Mucosa of descending colon (tissue), 3 donors: ENCODE measurements around the gene CFAP74. TPM values are rescaled to one million over a fixed set of nuclear protein-coding genes. Genes with fewer than 3 reads are reported as not detected.

Source experiments
- ATAC-seq: fragments of 200-7000 bp; cut with Tn5 transposase; one replicate; pipeline ENCODE4 v1.9.1; 2020; ENCODE audit warnings: mild to moderate bottlenecking, moderate library complexity
- DNase-seq, 3 donors: peaks; one replicate each; pipeline ENCODE4 v3.0.0-alpha.2; 2020
- H3K36me3 ChIP-seq: fragments of 200-600 bp; one replicate; pipeline ENCODE4 v1.8.0; 2021; ENCODE audit warnings: low read depth, mild to moderate bottlenecking
- H3K4me1 ChIP-seq: fragments of 200-600 bp; one replicate; pipeline ENCODE4 v1.8.0; 2021; ENCODE audit warnings: low read depth, mild to moderate bottlenecking
- H3K4me3 ChIP-seq: fragments of 200-600 bp; one replicate; pipeline ENCODE4 v1.8.0; 2021; ENCODE audit warnings: mild to moderate bottlenecking
- H3K9me3 ChIP-seq: fragments of 200-600 bp; one replicate; pipeline ENCODE4 v1.8.0; 2021; ENCODE audit warnings: mild to moderate bottlenecking
- intact Hi-C, 2 donors: fragments of 100-400 bp; cut with DNase I in 1 of 2; cut with micrococcal nuclease in 1 of 2; formaldehyde crosslinking; loops; one replicate each; pipeline versions ENCODE4 v1.11.0 to v1.11.1; 2022; cut with DNase I, micrococcal nuclease
- total RNA-seq, 3 donors: library from RNA; stranded (reverse); fragmentation: NEBNext Ultra II Directional in 2 of 3; extraction: Animal tissue kit (Norgen Biotek cat#: 25700) in 2 of 3; gene quantifications; one replicate each; pipeline versions ENCODE4 v1.2.1 to v1.2.4, GENCODE V29; 2021 to 2023
- TF ChIP-seq, protein P1 (sequence below): fragments of 200-600 bp; IDR thresholded peaks from one replicate; pipeline ENCODE4 v1.8.0; 2022; ENCODE audit warnings: antibody characterized with exemption, mild to moderate bottlenecking
- donor health status: DM: no; HTN: no; CAD: no; lungs with moderate emphysema.
- donor health status: DM: no; HTN: no; CAD: no.
- donor health status: DM: no; HTN: yes; CAD: no.

The CFAP74 gene
- total RNA-seq, 3 donors from 2014 or later = 0.06 to 0.13 TPM; not detected in 1

DNA sequence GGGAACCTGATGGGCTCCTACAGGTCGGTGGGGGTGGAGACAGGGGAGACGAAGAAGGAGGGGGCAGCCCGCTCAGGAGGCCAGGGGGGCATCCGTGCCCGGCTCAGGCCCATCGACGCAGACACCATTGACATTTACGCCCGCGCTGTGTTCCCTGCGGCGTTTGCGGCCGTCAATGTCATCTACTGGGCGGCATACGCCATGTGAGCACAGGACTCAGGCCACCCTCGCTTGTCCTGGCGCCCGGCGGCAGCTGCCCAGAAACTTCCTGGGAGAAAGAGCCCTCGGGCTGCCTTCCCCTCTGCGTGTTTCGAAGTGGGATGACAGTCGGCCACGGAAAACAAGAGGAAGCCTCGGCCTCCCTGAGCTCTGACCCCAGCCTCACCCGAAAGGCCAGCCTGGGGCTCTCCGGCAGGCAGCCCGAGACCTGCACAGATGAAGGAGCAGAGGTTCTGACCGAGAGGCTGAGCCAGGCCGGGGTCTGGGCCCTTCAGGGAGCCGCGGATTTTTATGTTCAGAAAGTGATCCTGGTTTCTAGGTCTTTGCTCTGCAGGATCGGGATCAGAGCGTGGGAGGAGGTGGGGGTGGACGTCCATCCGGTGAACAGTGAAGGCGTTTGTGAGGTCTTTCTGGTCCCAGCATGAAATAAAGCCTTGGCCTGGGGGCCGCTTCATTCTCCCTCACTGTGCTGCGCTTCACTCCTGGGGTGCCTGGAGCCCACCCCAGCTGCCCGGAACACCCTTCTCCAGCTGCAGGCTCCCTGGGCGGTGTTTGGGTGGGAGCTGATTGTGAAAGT lies 26.7 kb upstream of the CFAP74 start:
- Histone ChIP-seq H3K9me3 (no peaks in the 10 kb centered on the region), H3K36me3 (no peaks in the 10 kb centered on the region), H3K4me1 (no peaks in the 10 kb centered on the region), H3K4me3 (no peak overlapping the region)
- TF ChIP-seq, protein P1, sequence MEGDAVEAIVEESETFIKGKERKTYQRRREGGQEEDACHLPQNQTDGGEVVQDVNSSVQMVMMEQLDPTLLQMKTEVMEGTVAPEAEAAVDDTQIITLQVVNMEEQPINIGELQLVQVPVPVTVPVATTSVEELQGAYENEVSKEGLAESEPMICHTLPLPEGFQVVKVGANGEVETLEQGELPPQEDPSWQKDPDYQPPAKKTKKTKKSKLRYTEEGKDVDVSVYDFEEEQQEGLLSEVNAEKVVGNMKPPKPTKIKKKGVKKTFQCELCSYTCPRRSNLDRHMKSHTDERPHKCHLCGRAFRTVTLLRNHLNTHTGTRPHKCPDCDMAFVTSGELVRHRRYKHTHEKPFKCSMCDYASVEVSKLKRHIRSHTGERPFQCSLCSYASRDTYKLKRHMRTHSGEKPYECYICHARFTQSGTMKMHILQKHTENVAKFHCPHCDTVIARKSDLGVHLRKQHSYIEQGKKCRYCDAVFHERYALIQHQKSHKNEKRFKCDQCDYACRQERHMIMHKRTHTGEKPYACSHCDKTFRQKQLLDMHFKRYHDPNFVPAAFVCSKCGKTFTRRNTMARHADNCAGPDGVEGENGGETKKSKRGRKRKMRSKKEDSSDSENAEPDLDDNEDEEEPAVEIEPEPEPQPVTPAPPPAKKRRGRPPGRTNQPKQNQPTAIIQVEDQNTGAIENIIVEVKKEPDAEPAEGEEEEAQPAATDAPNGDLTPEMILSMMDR = no peak
- intact Hi-C loops = no loop called here
- ATAC-seq = no peak
- no peak for DNase-seq

- TF ChIP-seq, protein P1 = no peak
- no peaks in the 10 kb centered on the region for H3K4me1 ChIP-seq
- H3K36me3 ChIP-seq = no peaks in the 10 kb centered on the region
- ATAC-seq = no peak
- no peak overlapping the region for H3K4me3 ChIP-seq
- intact Hi-C loops = no loop called here
- H3K9me3 ChIP-seq = no peaks in the 10 kb centered on the region
- DNase-seq = no peak
Observed at GRCh38 chr1:2029561-2029960, 26.0 kb upstream of the CFAP74 start.

- intact Hi-C loops = no loop called here
- TF ChIP-seq, protein P1 = no peak
- no peaks in the 10 kb centered on the region for H3K9me3 ChIP-seq
Observed at GRCh38 chr1:2028870-2029560, 25.4 kb upstream of the CFAP74 start.

GRCh38 chr1:2027961-2028583 lies 24.5 kb upstream of the CFAP74 start:
- ATAC-seq (no peak), DNase-seq (peak in 1 of 3 donors; percentile 45)
- intact Hi-C loops = no loop called here
- TF ChIP-seq, protein P1 = no peak
- Histone ChIP-seq H3K4me1 (no peaks in the 10 kb centered on the region), H3K9me3 (no peaks in the 10 kb centered on the region), H3K4me3 (no peak overlapping the region), H3K36me3 (no peaks in the 10 kb centered on the region)

More at GRCh38 chr1:2028870-2029560, 25.4 kb upstream of the CFAP74 start:
- DNase-seq (peak in 1 of 3 donors; percentile 40), ATAC-seq (no peak)
- Histone ChIP-seq H3K36me3 (no peaks in the 10 kb centered on the region), H3K4me3 (no peak overlapping the region), H3K4me1 (no peaks in the 10 kb centered on the region)

- TF ChIP-seq, protein P1 = no peak
- H3K4me3 ChIP-seq = no peak overlapping the region
- DNase-seq = peak in 2 of 3 donors; percentile 14 to 52
Observed at GRCh38 chr1:2025491-2025981, 21.9 kb upstream of the CFAP74 start.

More at GRCh38 chr1:2025491-2025981, 21.9 kb upstream of the CFAP74 start:
- ATAC-seq = no peak
- H3K4me1 ChIP-seq = no peaks in the 10 kb centered on the region
- intact Hi-C loops = no loop called here
- H3K36me3 ChIP-seq = no peaks in the 10 kb centered on the region
- no peaks in the 10 kb centered on the region for H3K9me3 ChIP-seq
